ENCODE results near the gene HDAC4.

HDAC4 gene

GRCh38 chr2:239033801-239034560 lies 366.8 kb downstream of the HDAC4 start:
- no peak for DNase-seq (ENCODE audit: low read depth in 1 of 2, low spot score in 1 of 2)
- no peak overlapping the region for H3K4me3 ChIP-seq (replicated peaks; ENCODE audit: insufficient read depth, low read length)
- H3K27ac ChIP-seq (replicated peaks) = no peak overlapping the region
- no peak for TF ChIP-seq REST (IDR thresholded peaks at IDR 0.05; ENCODE audit: insufficient replicate concordance, low read depth)
- no peak for TF ChIP-seq POLR2AphosphoS5 (IDR thresholded peaks at IDR 0.05; ENCODE audit: low read depth)
- peaks cover 13% of the 10 kb centered on the region for H3K27me3 ChIP-seq (ENCODE audit: insufficient read depth, poor library complexity, severe bottlenecking)

GRCh38 chr2:239029958-239030357 lies 370.9 kb downstream of the HDAC4 start:
- no peak overlapping the region for H3K27ac ChIP-seq (replicated peaks)
- TF ChIP-seq SPI1 (IDR thresholded peaks at IDR 0.05; ENCODE audit: borderline replicate concordance, low read depth) = no peak
- no peak for TF ChIP-seq POLR2AphosphoS5 (IDR thresholded peaks at IDR 0.05; ENCODE audit: low read depth)
- no peak for TF ChIP-seq GABPA (IDR thresholded peaks at IDR 0.05; ENCODE audit: low read depth)
- TF ChIP-seq CTCF (IDR thresholded peaks at IDR 0.05; ENCODE audit: insufficient read depth, low read length) = no peak
- TF ChIP-seq REST (IDR thresholded peaks at IDR 0.05; ENCODE audit: insufficient replicate concordance, low read depth) = no peak
- DNase-seq (ENCODE audit: low read depth in 1 of 2, low spot score in 1 of 2) = no peak
- peaks cover 13% of the 10 kb centered on the region for H3K27me3 ChIP-seq (ENCODE audit: insufficient read depth, poor library complexity, severe bottlenecking)
- no peak overlapping the region for H3K4me3 ChIP-seq (replicated peaks; ENCODE audit: insufficient read depth, low read length)

GRCh38 chr2:239028253-239028619 lies 372.6 kb downstream of the HDAC4 start:
- TF ChIP-seq SPI1 (IDR thresholded peaks at IDR 0.05; ENCODE audit: borderline replicate concordance, low read depth) (no peak), GABPA (IDR thresholded peaks at IDR 0.05; ENCODE audit: low read depth) (no peak), CTCF (IDR thresholded peaks at IDR 0.05; ENCODE audit: insufficient read depth, low read length) (no peak), REST (IDR thresholded peaks at IDR 0.05; ENCODE audit: insufficient replicate concordance, low read depth) (no peak)
- Histone ChIP-seq H3K27me3 (ENCODE audit: insufficient read depth, poor library complexity, severe bottlenecking) (peaks cover 16% of the 10 kb centered on the region), H3K4me3 (replicated peaks; ENCODE audit: insufficient read depth, low read length) (no peak overlapping the region), H3K27ac (replicated peaks) (no peak overlapping the region)
- no peak for DNase-seq (ENCODE audit: low read depth in 1 of 2, low spot score in 1 of 2)

All from HL-60 (cell line).